CD1c-positive myeloid dendritic cell (primary cell): Measurements from ENCODE around the gene FRAS1.
"Not testable (repeated sequence)": the region's sequence is repeated elsewhere in the genome, so short reads cannot be mapped to it uniquely, and the experiment has no call there.

Experiments used
- DNase-seq: peaks from one replicate; pipeline ENCODE4 v3.0.0-alpha.2; 2016; ENCODE audit errors: extremely low spot score

FRAS1 gene

GRCh38 chr4:78325271-78326157 is 268.4 kb downstream of the FRAS1 start:
- DNase-seq = no peak

DNA sequence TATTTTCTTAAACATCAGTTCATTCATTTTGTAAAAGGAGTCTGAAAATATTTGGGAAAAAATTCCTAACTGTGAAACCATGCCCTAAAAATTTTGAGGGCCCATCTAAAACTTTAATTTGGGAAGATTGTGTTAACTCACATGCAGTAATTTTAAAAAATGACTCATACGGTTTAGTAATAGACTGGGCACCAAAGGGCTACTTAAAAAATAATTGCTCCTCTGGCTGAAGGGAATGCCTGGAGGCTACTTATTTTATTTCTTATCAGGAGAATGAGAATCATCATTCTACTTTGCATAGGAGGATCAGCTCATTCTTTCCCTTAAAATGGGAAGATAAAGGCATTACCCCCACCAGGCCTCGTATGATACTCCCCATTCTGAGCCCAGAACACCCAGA is 271.5 kb downstream of the FRAS1 start:
- not testable (repeated sequence) for DNase-seq

DNA sequence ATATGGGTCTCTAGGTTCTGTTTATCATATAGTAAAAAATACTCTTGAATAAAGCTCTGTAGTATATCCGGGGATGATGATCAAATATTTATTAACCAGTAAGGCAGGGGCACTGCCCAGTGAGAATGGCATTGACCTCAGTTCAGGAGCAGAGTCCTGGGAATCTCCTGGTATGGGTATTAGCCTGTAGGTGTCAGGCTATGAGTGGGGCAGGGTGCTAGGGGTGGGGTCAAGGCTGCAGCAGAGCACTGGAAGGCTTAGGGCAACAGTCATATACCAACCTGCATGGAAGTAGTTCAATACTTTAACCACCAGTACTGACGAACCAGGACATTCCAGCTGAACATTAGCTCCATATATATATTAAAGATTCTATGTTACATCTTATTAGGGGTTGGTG is 274.1 kb downstream of the FRAS1 start:
- no peak for DNase-seq

DNA sequence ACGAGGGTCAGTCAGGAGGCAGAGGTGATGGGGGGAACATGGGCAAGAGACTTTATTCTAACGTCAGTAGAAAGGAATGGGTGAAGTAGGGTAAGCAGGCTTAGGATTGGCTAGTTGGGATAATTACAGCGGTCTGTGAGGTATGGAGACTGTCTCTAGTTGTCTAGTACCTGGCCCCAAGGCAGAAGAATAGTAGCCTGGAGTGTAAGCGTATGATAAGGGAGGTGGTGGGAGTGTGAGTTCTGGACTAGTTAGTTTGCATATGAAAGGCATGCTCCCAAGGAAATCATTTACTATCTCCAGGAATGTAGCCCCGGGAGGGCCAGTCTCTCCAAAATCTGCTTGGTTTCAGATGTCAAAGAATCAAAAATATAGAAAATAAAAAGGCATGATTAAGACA is 274.8 kb downstream of the FRAS1 start:
- DNase-seq = no peak

DNA sequence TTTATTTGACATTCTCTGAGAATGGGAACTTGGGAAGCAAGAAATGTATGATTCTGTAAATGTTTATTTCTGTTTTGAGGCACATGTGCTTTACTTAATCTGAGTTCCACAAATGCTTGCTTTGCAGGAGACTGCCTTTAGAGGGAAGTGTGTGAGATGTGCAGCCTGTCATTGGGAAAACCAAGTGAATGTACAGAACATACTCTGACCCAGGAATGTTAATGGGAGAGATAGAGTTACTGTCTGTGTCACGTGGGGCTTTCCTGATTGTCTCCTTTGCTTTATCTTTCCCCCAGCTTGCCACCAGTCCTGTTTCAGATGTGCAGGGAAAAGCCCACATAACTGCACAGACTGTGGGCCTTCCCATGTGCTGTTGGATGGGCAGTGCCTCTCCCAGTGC is 275.9 kb downstream of the FRAS1 start:
- DNase-seq = no peak

GRCh38 chr4:78336093-78336943 is 279.2 kb downstream of the FRAS1 start:
- DNase-seq = no peak

DNA sequence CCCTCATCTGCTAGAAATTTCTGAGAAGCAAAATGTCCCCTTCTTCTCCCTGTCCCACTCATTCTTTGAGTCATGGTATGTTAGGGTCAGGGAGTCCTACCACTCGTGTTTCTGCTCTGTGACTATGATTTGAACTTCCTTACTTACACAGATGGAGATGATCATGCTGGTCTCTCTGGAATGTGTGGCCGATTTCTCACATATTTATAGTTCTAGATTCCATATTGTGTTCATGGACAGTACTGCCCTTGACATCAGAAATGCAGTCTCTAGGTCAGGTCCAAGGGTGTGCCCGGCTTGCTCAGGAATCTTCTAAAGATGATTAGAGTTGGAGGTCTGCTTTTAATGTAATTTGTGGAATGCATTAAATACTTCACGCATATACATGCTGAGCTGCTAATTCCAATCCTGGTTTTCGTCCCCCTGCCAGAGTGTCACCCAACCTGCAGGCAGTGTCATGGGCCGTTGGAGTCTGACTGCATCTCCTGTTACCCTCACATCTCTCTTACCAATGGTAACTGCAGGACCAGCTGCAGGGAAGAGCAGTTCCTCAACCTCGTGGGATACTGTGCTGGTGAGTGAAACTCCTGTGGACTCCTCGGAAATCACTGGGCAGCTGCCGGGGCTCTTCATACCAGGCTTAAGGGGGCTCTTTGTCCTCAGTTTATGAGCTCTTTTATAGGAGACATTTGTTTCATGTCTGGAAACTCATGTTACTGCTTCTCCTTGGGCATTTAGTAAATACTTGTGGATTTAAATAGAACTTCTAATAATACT is 280.3 kb downstream of the FRAS1 start:
- DNase-seq = no peak

- DNase-seq = no peak
These were observed 285.0 kb downstream of the FRAS1 start for GRCh38 chr4:78342125-78342524.

GRCh38 chr4:78343682-78344081 is 286.6 kb downstream of the FRAS1 start:
- DNase-seq = no peak

GRCh38 chr4:78345237-78345636 is 288.1 kb downstream of the FRAS1 start:
- DNase-seq = no peak

- no peak for DNase-seq
These were observed 289.1 kb downstream of the FRAS1 start for GRCh38 chr4:78346222-78346621.

- DNase-seq = no peak
These were observed 290.4 kb downstream of the FRAS1 start for GRCh38 chr4:78347527-78347926.

- no peak for DNase-seq
These were observed 296.8 kb downstream of the FRAS1 start for GRCh38 chr4:78353921-78354320.

DNA sequence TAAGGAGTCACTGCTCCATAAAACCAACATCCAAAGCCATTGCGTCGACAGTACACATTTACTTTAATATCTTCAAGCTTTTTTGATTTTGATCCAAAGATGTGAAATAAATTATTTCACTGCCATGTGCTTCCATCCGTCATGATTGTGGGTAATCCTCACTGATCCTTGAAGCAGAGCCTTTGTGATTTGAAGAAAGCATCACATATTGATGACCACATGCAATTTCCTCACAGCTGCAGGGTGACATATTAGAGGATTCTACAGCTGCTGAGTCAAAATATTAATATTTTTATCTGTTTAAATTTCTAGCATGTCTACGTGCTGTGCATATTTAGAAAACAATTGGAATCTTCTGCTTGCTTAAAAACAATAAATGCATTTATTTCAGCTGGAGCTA is 297.7 kb downstream of the FRAS1 start:
- DNase-seq = no peak

DNA sequence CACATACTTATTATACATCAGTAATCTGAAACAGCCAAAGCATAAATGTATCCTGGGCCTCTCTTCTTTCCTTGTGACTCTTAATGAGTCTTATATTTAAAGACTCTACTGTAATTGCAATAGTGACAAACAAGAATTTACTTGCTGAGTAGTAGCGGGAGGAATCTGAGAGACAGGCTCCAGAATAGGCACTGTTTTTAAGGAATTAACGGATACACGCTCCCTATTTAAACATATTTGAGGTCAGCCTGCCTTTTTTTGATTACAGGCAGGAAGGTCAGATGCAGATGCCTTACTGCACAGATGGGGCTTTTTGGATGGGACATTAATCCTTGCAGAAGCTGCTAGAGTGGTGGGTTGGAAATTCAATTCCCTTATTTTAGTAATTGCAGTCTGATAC is 298.2 kb downstream of the FRAS1 start:
- DNase-seq = no peak

DNA sequence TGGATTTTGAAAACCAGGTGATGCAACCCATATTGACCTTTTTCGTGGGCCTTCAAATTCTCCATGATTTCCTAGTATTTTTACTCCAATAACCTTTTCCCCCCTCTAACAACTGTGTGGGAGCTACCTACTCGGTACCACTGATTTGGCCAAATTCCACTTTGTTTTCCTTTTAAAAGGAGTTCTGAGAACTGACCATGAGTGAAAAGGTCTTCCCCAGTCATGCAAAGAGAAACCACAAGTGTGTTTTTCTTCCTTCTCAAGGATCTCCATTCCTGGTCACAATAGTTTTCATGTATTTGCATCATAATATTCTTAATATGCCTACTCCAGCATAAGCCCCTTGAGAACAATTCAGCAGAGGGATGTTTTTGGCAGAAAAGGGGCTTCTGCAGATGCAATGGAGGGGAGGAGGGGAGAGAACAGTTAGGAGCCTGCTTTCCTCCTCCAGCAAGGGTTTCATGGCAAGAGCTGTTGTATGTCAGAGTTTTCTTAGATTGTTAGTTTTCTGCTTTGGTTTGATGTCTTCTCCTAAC is 299.2 kb downstream of the FRAS1 start:
- no peak for DNase-seq

DNA sequence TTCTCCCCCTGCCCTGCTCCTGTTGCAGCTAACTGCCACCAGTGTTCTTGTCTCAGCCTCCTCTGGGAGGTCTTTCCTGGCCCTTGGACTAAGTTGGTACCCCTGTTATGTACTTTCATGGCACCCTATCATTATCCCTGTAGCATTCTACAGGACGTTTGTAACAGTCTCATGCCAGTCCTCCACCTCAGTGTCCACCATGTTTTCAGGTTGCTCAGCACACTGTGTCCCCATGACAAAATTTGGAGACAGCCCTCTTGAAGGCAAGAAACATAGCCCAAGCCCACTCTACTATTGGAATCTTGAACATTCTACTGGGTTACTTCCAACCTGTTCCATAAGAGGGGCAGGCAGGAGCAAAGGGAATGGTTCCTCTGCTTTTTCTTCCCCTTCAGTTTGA is 300.0 kb downstream of the FRAS1 start:
- no peak for DNase-seq

DNA sequence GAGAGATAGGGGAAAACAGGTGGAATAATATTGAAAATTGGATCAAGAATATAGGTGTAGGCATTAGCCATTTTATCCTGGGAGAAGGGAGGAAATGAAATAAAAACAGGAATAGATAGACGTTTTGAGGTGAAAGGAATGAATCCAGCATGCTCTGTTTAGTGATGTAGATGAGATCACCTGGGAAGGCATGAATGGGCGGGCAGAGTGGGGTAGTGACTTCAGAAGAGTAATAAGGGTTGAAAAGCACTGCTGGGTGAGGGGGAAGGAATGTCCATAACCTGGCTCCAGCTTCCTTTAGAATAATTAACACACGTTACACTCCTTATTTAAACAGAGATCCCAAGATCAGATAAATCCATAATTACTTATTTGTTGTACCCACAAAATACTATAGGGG is 303.3 kb downstream of the FRAS1 start:
- no peak for DNase-seq

- DNase-seq = no peak
These were observed 304.5 kb downstream of the FRAS1 start for GRCh38 chr4:78361621-78362120.

DNA sequence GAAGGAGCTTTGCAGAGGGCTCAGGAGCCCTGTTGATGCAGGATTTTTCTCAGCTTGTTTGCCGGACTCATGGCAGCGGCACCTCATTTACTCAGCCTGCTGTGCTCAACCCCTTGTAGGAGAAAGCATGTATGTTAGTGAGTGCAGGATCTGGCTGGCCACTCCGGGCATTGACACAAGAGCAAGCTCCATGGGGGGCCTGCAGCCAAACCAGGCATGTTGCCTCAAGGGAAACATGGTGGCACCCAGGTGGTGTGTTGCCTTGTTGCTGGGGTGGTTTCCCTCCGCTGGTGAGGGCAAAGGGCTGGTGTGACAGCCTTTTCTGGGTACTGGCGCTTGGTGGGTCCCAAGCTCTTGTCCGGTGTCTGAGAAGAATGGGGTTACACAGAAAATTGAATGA is 305.2 kb downstream of the FRAS1 start:
- no peak for DNase-seq

DNA sequence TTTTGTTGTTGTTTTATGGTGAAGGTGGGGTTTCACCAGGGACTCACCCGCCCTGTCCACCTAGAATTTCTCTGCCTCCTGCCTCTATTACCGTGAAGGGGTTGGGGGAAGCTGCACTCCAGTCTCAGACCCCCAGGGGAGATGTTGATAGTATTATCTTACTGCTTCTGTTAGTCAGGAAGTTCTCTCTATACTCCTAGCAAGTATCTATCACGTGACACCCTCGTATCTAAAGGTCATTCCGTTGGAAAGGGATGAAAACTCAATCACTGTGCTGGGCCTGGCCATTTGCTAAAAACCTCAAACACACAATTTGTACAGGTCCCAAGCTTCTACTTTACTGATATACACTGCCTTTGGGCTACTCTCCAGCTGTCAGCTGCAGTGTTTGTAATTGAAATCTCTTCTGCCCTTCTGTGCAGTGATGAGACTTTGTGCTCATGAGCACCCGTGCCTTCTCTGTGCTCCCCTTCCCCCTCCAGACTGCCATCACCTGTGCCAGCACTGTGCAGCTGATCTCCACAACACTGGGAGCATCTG is 306.0 kb downstream of the FRAS1 start:
- DNase-seq = no peak
